ENCODE results near the gene SSR1.
"Not testable (repeated sequence)": the region's sequence is repeated elsewhere in the genome, so short reads cannot be mapped to it uniquely, and the experiment has no call there.

SSR1 gene

GRCh38 chr6:7312616-7313504 is at the start of gene SSR1:
Gene SSR1, minus strand, starts transcription at chr6:7313199. Its CDS starts 79 bp downstream, at chr6:7313120.
- peak within 1 kb of the TSS; percentile 99 for H3K27ac ChIP-seq (ENCODE audit: low read depth, low read length)
- H3K4me3 ChIP-seq (ENCODE audit: low read depth in 1 of 2, low read length in 2 of 2): peak within 1 kb of the TSS; percentile 86 to 87
- peak within 1 kb of the TSS; percentile 75 for H3K9ac ChIP-seq (ENCODE audit: low read length)
- peaks cover 14% of the 10 kb centered on the region for H3K36me3 ChIP-seq (ENCODE audit: insufficient read depth, low read length)
- no peaks in the 10 kb centered on the region for H3K27me3 ChIP-seq (ENCODE audit: control insufficient read depth in 1 of 2, insufficient read depth in 2 of 2, low read length in 2 of 2)
- H3K9me3 ChIP-seq (ENCODE audit: low read length): no peaks in the 10 kb centered on the region
- H3K4me1 ChIP-seq (ENCODE audit: insufficient read depth, low read length): peaks cover 18% of the 10 kb centered on the region

- H3K27ac ChIP-seq (ENCODE audit: low read depth, low read length); H3K4me1 ChIP-seq (ENCODE audit: insufficient read depth, low read length); H3K4me3 ChIP-seq (ENCODE audit: low read depth in 1 of 2, low read length in 2 of 2); H3K27me3 ChIP-seq (ENCODE audit: control insufficient read depth in 1 of 2, insufficient read depth in 2 of 2, low read length in 2 of 2); H3K36me3 ChIP-seq (ENCODE audit: insufficient read depth, low read length); H3K9ac ChIP-seq (ENCODE audit: low read length); H3K9me3 ChIP-seq (ENCODE audit: low read length): not testable (repeated sequence)
Measured at GRCh38 chr6:7351916-7352315, 38.9 kb upstream of the SSR1 start.

GRCh38 chr6:7350591-7350990 is 37.6 kb upstream of the SSR1 start:
- not testable (repeated sequence) for H3K9me3 ChIP-seq (ENCODE audit: low read length); H3K4me3 ChIP-seq (ENCODE audit: low read depth in 1 of 2, low read length in 2 of 2); H3K36me3 ChIP-seq (ENCODE audit: insufficient read depth, low read length); H3K27me3 ChIP-seq (ENCODE audit: control insufficient read depth in 1 of 2, insufficient read depth in 2 of 2, low read length in 2 of 2); H3K27ac ChIP-seq (ENCODE audit: low read depth, low read length); H3K4me1 ChIP-seq (ENCODE audit: insufficient read depth, low read length); H3K9ac ChIP-seq (ENCODE audit: low read length)

GRCh38 chr6:7347551-7347997 is 34.6 kb upstream of the SSR1 start:
- not testable (repeated sequence) for H3K4me3 ChIP-seq (ENCODE audit: low read depth in 1 of 2, low read length in 2 of 2); H3K27ac ChIP-seq (ENCODE audit: low read depth, low read length)

GRCh38 chr6:7344773-7345450 is 31.9 kb upstream of the SSR1 start:
- not testable (repeated sequence) for H3K4me1 ChIP-seq (ENCODE audit: insufficient read depth, low read length); H3K9me3 ChIP-seq (ENCODE audit: low read length); H3K27me3 ChIP-seq (ENCODE audit: control insufficient read depth in 1 of 2, insufficient read depth in 2 of 2, low read length in 2 of 2); H3K36me3 ChIP-seq (ENCODE audit: insufficient read depth, low read length); H3K9ac ChIP-seq (ENCODE audit: low read length); H3K4me3 ChIP-seq (ENCODE audit: low read depth in 1 of 2, low read length in 2 of 2); H3K27ac ChIP-seq (ENCODE audit: low read depth, low read length)

More at GRCh38 chr6:7347551-7347997, 34.6 kb upstream of the SSR1 start:
- H3K27me3 ChIP-seq (ENCODE audit: control insufficient read depth in 1 of 2, insufficient read depth in 2 of 2, low read length in 2 of 2); H3K9ac ChIP-seq (ENCODE audit: low read length); H3K4me1 ChIP-seq (ENCODE audit: insufficient read depth, low read length); H3K36me3 ChIP-seq (ENCODE audit: insufficient read depth, low read length); H3K9me3 ChIP-seq (ENCODE audit: low read length): not testable (repeated sequence)

GRCh38 chr6:7343546-7344475 is 30.8 kb upstream of the SSR1 start:
- H3K4me1 ChIP-seq (ENCODE audit: insufficient read depth, low read length): no peaks in the 10 kb centered on the region
- H3K4me3 ChIP-seq (ENCODE audit: low read depth in 1 of 2, low read length in 2 of 2): no peak overlapping the region
- H3K27ac ChIP-seq (ENCODE audit: low read depth, low read length): no peak overlapping the region
- H3K36me3 ChIP-seq (ENCODE audit: insufficient read depth, low read length): no peaks in the 10 kb centered on the region
- H3K9me3 ChIP-seq (ENCODE audit: low read length): no peaks in the 10 kb centered on the region
- H3K9ac ChIP-seq (ENCODE audit: low read length): no peak overlapping the region
- no peaks in the 10 kb centered on the region for H3K27me3 ChIP-seq (ENCODE audit: control insufficient read depth in 1 of 2, insufficient read depth in 2 of 2, low read length in 2 of 2)

GRCh38 chr6:7341989-7342742 is 29.2 kb upstream of the SSR1 start:
- Histone ChIP-seq H3K36me3 (ENCODE audit: insufficient read depth, low read length) (no peaks in the 10 kb centered on the region), H3K4me3 (ENCODE audit: low read depth in 1 of 2, low read length in 2 of 2) (no peak overlapping the region), H3K9me3 (ENCODE audit: low read length) (no peaks in the 10 kb centered on the region), H3K27ac (ENCODE audit: low read depth, low read length) (no peak overlapping the region), H3K27me3 (ENCODE audit: control insufficient read depth in 1 of 2, insufficient read depth in 2 of 2, low read length in 2 of 2) (no peaks in the 10 kb centered on the region), H3K4me1 (ENCODE audit: insufficient read depth, low read length) (no peaks in the 10 kb centered on the region), H3K9ac (ENCODE audit: low read length) (no peak overlapping the region)

- Histone ChIP-seq H3K4me3 (ENCODE audit: low read depth in 1 of 2, low read length in 2 of 2) (no peak overlapping the region), H3K4me1 (ENCODE audit: insufficient read depth, low read length) (no peaks in the 10 kb centered on the region), H3K9ac (ENCODE audit: low read length) (no peak overlapping the region), H3K27me3 (ENCODE audit: control insufficient read depth in 1 of 2, insufficient read depth in 2 of 2, low read length in 2 of 2) (no peaks in the 10 kb centered on the region), H3K36me3 (ENCODE audit: insufficient read depth, low read length) (no peaks in the 10 kb centered on the region), H3K9me3 (ENCODE audit: low read length) (no peaks in the 10 kb centered on the region), H3K27ac (ENCODE audit: low read depth, low read length) (no peak overlapping the region)
Measured at GRCh38 chr6:7341271-7341670, 28.3 kb upstream of the SSR1 start.

GRCh38 chr6:7339007-7339732 is 26.2 kb upstream of the SSR1 start:
- H3K9ac ChIP-seq (ENCODE audit: low read length); H3K9me3 ChIP-seq (ENCODE audit: low read length); H3K4me1 ChIP-seq (ENCODE audit: insufficient read depth, low read length); H3K27ac ChIP-seq (ENCODE audit: low read depth, low read length); H3K36me3 ChIP-seq (ENCODE audit: insufficient read depth, low read length); H3K4me3 ChIP-seq (ENCODE audit: low read depth in 1 of 2, low read length in 2 of 2); H3K27me3 ChIP-seq (ENCODE audit: control insufficient read depth in 1 of 2, insufficient read depth in 2 of 2, low read length in 2 of 2): not testable (repeated sequence)

- Histone ChIP-seq H3K27ac (ENCODE audit: low read depth, low read length) (no peak overlapping the region), H3K27me3 (ENCODE audit: control insufficient read depth in 1 of 2, insufficient read depth in 2 of 2, low read length in 2 of 2) (no peaks in the 10 kb centered on the region), H3K4me3 (ENCODE audit: low read depth in 1 of 2, low read length in 2 of 2) (no peak overlapping the region), H3K9me3 (ENCODE audit: low read length) (no peaks in the 10 kb centered on the region), H3K36me3 (ENCODE audit: insufficient read depth, low read length) (no peaks in the 10 kb centered on the region), H3K9ac (ENCODE audit: low read length) (no peak overlapping the region), H3K4me1 (ENCODE audit: insufficient read depth, low read length) (no peaks in the 10 kb centered on the region)
Measured at GRCh38 chr6:7338031-7338430, 25.0 kb upstream of the SSR1 start.
